H1 (cell line): Measurements from ENCODE around the gene PCDHB13. TPM values are rescaled to one million over a fixed set of nuclear protein-coding genes. Genes with fewer than 3 reads are reported as not detected.

Experiments used
- CHD1 ChIP-seq: IDR thresholded peaks from 2 replicates; pipeline ENCODE4 v1.6.1; 2012; ENCODE audit warnings: low read depth, low read length, improper control_type of control experiment
- EGR1 ChIP-seq: IDR thresholded peaks from 2 replicates; pipeline ENCODE4 v1.6.1; 2011; ENCODE audit warnings: low read depth, low read length, borderline replicate concordance
- EZH2 ChIP-seq: fragments of 200-600 bp; sonication (generic); IDR thresholded peaks from 2 replicates; pipeline ENCODE4 v1.7.1; 2012; ENCODE audit warnings: low read depth, mild to moderate bottlenecking, moderate library complexity, low read length, inconsistent platforms; ENCODE audit not compliant: severe bottlenecking
- KDM1A ChIP-seq: fragments of 200-600, 300-600 bp; sonication (generic); IDR thresholded peaks from 2 replicates; pipeline ENCODE4 v1.7.1; 2016; ENCODE audit warnings: mild to moderate bottlenecking, low read length, borderline replicate concordance
- POLR2AphosphoS5 ChIP-seq: IDR thresholded peaks from 2 replicates; pipeline ENCODE4 v1.6.1; 2011; ENCODE audit warnings: low read depth, low read length
- RBBP5 ChIP-seq: IDR thresholded peaks from 2 replicates; pipeline ENCODE4 v1.7.1; 2012; ENCODE audit warnings: low read depth, mild to moderate bottlenecking, inconsistent platforms, low read length, moderate library complexity, borderline replicate concordance
- YY1 ChIP-seq: IDR thresholded peaks from 2 replicates; pipeline ENCODE4 v1.6.1; 2011; ENCODE audit warnings: low read depth, mild to moderate bottlenecking, low read length
- ZNF274 ChIP-seq: IDR thresholded peaks from 2 replicates; pipeline ENCODE4 v1.7.0; 2012; ENCODE audit warnings: low read length, borderline replicate concordance; ENCODE audit errors: extremely low read depth
- polyA plus RNA-seq, 7 experiments: library from polyadenylated mRNA; depleted of rRNA in 3 of 7; stranded (reverse) in 5 of 7; unstranded in 2 of 7; fragments of >200 nt in 5 of 7; fragments of 200-250 nt in 2 of 7; gene quantifications; 1 replicate in 5 of 7; 2 replicates in 1 of 7; 4 replicates in 1 of 7; pipeline versions ENCODE4 v1.2.1 to v1.2.3, GENCODE V29; 2011 to 2013; ENCODE audit warnings: missing spikeins in 2 of 7, mixed read lengths in 2 of 7
- total RNA-seq: library from RNA; stranded (reverse); fragmentation: NEBNext Ultra II Directional; extraction: Animal tissue kit (Norgen Biotek cat#: 25700); gene quantifications from 2 replicates; pipeline ENCODE4 v1.2.1, GENCODE V29; 2021

PCDHB13 gene
- total and polyA plus RNA-seq, 2 of the 8 experiments (the other 6 are each of a cell fraction or from before 2014, with no cell fraction given), result 1.1 to 1.4 TPM

GRCh38 chr5:141175933-141176332 is 37.8 kb upstream of the PCDHB13 start (continued):
- TF ChIP-seq EZH2 (no peak), EGR1 (no peak), RBBP5 (no peak), KDM1A (no peak), POLR2AphosphoS5 (no peak), CHD1 (no peak), YY1 (no peak), ZNF274 (no peak)
